ENCODE results near the gene AMOTL1. TPM values are rescaled to one million over a fixed set of nuclear protein-coding genes. Genes with fewer than 3 reads are reported as not detected.

AMOTL1 gene
- total RNA-seq, 3 donors from 2014 or later: 6.5 to 94.7 (median 11.3) TPM

DNA sequence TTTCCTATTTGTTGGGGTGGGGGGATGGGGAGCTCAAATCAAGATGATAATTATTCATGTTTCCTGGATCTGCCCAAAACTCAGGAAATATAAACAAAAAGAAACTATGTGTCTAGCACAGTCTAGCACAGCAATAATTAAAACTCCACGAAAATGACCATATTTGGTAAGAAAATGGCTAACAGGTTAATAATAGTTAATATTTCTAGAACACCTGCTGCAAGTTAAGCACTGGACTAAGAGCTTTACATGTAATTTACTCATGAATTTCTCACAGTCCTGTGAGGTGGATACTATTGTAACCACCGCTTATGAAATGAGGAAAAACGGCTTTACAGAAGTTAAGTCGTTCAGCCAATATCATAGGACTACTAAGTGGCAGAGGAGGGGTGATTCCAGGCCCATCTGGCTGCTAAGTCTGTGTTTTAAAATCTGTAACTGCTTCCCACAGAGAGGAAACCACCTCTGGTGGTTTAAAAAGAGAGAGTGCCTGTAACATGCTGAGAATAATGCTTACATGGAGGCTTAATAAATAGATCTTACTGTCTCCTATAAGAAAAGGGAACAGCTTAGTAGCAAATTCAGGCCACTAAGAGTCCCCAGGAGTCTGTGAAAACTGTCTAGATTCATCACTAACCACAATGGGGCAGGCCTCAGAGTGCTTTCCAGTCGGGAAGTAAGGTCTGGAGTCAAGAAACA is 11.0 kb upstream of the AMOTL1 start:
- no peak for DNase-seq
- intact Hi-C loops (cut with DNase I, micrococcal nuclease): no loop called here
- no peaks in the 10 kb centered on the region for H3K4me1 ChIP-seq (ENCODE audit: low read depth)
- no peaks in the 10 kb centered on the region for H3K9me3 ChIP-seq
- H3K4me3 ChIP-seq: no peak overlapping the region
- TF ChIP-seq, protein P1, sequence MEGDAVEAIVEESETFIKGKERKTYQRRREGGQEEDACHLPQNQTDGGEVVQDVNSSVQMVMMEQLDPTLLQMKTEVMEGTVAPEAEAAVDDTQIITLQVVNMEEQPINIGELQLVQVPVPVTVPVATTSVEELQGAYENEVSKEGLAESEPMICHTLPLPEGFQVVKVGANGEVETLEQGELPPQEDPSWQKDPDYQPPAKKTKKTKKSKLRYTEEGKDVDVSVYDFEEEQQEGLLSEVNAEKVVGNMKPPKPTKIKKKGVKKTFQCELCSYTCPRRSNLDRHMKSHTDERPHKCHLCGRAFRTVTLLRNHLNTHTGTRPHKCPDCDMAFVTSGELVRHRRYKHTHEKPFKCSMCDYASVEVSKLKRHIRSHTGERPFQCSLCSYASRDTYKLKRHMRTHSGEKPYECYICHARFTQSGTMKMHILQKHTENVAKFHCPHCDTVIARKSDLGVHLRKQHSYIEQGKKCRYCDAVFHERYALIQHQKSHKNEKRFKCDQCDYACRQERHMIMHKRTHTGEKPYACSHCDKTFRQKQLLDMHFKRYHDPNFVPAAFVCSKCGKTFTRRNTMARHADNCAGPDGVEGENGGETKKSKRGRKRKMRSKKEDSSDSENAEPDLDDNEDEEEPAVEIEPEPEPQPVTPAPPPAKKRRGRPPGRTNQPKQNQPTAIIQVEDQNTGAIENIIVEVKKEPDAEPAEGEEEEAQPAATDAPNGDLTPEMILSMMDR (IDR thresholded peaks at IDR 0.05): no peak
- H3K36me3 ChIP-seq (ENCODE audit: low read depth): no peaks in the 10 kb centered on the region
- ATAC-seq: no peak

DNA sequence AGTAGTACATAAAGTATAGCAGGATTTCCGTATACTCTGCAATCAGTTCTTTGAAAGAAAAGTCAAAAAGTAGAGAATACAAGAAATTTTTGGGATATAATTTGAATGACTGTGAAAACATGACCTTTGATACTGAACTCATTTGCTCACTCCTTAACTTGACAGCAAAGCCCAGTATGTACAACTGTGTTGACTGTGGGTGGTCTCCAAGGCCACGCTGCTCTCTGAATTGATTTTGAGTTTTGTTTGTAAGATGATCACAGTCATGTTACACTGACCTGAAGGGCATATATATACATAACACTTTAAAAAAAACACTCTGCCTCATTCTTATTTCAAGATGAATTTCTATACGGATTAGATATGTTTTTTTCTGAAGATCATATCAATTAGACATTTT is 9.5 kb upstream of the AMOTL1 start:
- no peak for DNase-seq

DNA sequence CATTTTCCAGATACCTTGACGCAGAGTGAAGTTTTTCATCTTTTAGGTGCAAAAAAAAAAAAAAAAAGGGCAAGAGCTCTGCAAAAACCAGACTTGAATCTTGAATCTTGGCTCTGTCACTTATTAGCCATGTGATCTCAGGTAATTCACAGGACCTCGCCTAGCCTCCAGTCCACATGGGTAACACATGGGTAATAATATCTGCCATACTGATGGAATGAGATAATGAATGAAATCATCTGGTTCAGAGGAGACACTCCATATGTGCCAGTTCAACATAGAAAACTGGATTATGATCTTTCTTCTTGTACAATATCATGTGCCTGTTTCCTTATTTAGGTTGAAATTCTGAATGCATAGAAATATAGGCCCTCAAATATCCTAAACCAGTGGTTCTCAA is 8.6 kb upstream of the AMOTL1 start:
- intact Hi-C loops (cut with DNase I, micrococcal nuclease): no loop called here
- ATAC-seq (no peak), DNase-seq (no peak)
- no peaks in the 10 kb centered on the region for H3K9me3 ChIP-seq
- no peak overlapping the region for H3K4me3 ChIP-seq
- no peaks in the 10 kb centered on the region for H3K36me3 ChIP-seq (ENCODE audit: low read depth)
- no peaks in the 10 kb centered on the region for H3K4me1 ChIP-seq (ENCODE audit: low read depth)
- TF ChIP-seq, protein P1 (IDR thresholded peaks at IDR 0.05): no peak

More for the DNA sequence above, 9.5 kb upstream of the AMOTL1 start:
- Histone ChIP-seq H3K4me3 (no peak overlapping the region), H3K36me3 (ENCODE audit: low read depth) (no peaks in the 10 kb centered on the region), H3K4me1 (ENCODE audit: low read depth) (no peaks in the 10 kb centered on the region), H3K9me3 (no peaks in the 10 kb centered on the region)
- intact Hi-C loops (cut with DNase I, micrococcal nuclease): no loop called here
- ATAC-seq: no peak
- TF ChIP-seq, protein P1 (IDR thresholded peaks at IDR 0.05): no peak

DNA sequence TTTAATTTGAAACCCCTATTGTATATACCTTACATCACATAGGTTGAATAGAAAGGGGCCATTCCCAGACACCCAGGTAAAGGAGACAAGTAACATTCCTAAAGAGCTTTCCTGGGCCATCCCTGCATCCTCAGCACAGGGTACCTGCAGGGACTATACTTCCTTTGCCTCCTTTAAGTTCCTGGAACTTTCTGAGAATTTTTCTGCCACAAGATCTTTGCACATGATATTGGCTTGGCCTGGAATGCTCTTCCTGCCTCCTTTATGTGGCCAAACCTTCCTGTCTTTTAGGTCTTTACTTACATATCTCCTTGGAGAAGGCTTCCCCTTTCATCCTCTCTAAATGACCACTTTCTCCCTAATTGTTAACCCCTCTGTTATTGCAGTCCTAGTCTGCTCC is 7.9 kb upstream of the AMOTL1 start:
- ATAC-seq (no peak), DNase-seq (no peak)
- Histone ChIP-seq H3K4me3 (no peak overlapping the region), H3K4me1 (ENCODE audit: low read depth) (no peaks in the 10 kb centered on the region), H3K36me3 (ENCODE audit: low read depth) (no peaks in the 10 kb centered on the region), H3K9me3 (no peaks in the 10 kb centered on the region)
- TF ChIP-seq, protein P1 (IDR thresholded peaks at IDR 0.05): no peak
- intact Hi-C loops (cut with DNase I, micrococcal nuclease): no loop called here

DNA sequence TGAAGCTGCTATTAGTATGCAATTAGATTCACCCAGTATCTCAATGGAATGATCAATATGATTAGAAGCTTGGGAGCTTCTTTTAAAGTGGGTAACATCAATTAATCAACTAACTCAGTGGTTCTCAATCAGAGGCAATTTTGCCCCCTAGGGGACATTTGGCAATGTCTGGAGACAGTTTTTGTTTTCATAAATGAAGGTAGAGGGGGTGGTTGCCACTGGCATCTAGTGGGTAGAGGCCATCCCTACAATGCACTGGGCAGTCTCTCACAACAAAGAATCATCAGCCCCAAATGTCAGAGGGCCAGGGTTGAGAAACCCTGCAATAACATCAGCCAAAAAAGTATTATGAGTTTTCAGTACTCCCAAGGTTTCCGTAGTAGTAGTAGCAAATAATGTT is 5.9 kb upstream of the AMOTL1 start:
- H3K4me1 ChIP-seq (ENCODE audit: low read depth): no peaks in the 10 kb centered on the region
- intact Hi-C loops (cut with DNase I, micrococcal nuclease): no loop called here
- H3K36me3 ChIP-seq (ENCODE audit: low read depth): no peaks in the 10 kb centered on the region
- TF ChIP-seq, protein P1 (IDR thresholded peaks at IDR 0.05): no peak
- H3K9me3 ChIP-seq: no peaks in the 10 kb centered on the region
- no peak for ATAC-seq
- H3K4me3 ChIP-seq: no peak overlapping the region
- no peak for DNase-seq

DNA sequence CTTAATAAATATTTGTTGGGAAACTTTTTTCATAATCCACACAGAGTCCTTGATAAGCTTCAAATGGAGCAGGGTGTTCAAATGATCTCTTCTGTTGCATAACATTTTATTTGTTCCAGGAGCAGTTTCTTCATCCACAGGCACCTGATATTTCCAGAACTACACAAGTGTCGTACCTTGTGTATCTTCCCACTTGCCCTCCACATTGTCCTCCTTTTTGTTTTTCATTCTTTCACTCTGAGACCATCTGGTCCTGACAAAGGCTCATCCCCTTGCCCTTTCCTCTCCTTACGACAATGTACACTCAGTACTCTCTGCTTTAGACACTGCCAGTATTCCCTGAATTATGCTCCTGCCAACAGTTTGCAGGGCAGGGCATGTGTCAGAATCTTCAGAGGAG is 5.2 kb upstream of the AMOTL1 start:
- Histone ChIP-seq H3K9me3 (no peaks in the 10 kb centered on the region), H3K4me1 (ENCODE audit: low read depth) (no peaks in the 10 kb centered on the region), H3K36me3 (ENCODE audit: low read depth) (no peaks in the 10 kb centered on the region), H3K4me3 (no peak overlapping the region)
- ATAC-seq (no peak), DNase-seq (no peak)
- TF ChIP-seq, protein P1 (IDR thresholded peaks at IDR 0.05): no peak
- intact Hi-C loops (cut with DNase I, micrococcal nuclease): no loop called here
